ENCODE data around the gene TAGLN. TPM values are rescaled to one million over a fixed set of nuclear protein-coding genes. Genes with fewer than 3 reads are reported as not detected.

TAGLN gene
- polyA plus RNA-seq, 1 of the 3 experiments (the other 2 are of a cell fraction): 519 TPM

DNA sequence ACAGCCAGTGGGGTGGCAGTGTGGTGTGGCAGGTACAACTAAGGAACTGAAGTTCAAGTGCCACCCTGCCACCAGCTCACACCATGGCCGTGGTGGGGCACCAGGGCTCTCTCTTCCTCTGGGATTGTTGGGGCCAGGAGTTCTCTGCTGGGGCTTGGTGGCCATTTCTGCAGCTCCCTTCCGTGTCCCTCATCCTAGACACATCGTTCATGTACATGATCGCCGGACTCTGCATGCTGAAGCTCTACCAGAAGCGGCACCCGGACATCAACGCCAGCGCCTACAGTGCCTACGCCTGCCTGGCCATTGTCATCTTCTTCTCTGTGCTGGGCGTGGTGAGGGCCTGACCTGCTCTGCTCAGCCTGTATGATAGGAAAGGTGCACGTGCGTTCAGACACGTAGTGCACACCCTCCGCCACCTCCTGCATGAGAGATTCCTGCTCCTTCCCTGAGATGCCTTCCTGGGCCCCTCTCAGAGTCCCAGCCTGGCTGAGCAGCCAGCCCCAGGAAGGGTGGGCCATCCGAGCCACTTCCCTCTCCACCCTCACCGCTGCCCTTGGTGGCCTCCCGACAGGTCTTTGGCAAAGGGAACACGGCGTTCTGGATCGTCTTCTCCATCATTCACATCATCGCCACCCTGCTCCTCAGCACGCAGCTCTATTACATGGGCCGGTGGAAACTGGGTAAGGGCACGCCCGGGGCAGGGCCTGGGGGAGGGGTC lies 7.3 kb upstream of the TAGLN start (continued):
- TF ChIP-seq TEAD4 (IDR thresholded peaks at IDR 0.05; ENCODE audit: borderline replicate concordance, insufficient read depth) (no peak), ELF1 (IDR thresholded peaks at IDR 0.05) (no peak)

DNA sequence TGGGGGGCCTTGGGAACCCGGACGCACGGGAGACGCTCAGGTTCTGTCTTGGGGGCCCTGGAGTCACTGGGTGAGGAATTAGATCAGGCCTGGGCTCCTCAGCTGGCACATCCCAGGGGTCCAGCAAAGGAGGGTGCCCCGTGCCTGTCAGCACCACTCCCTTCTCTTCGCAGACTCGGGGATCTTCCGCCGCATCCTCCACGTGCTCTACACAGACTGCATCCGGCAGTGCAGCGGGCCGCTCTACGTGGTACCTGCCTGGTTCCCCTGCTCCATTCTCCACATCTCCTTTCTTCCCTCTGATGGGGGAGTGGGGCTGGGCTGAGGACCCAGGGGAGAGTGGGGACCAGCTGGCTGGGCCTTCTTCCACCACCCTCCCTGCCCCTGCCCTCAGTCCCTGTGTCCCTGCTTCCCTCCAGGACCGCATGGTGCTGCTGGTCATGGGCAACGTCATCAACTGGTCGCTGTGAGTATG lies 6.7 kb upstream of the TAGLN start:
- H3K36me3 ChIP-seq (replicated peaks in 1 of 2; ENCODE audit: control insufficient read depth in 1 of 2, insufficient read depth in 2 of 2, low read length in 1 of 2): peaks cover 0 to 17% of the 10 kb centered on the region in 2 experiments
- CTCF ChIA-PET: no interaction called here
- H2AFZ ChIP-seq (ENCODE audit: low read depth): no peak overlapping the region
- no peak overlapping the region for H3K4me3 ChIP-seq (ENCODE audit: low read depth in 2 of 2, low read length in 1 of 2)
- DNase-seq: peak; percentile 12
- no peaks in the 10 kb centered on the region for H3K27me3 ChIP-seq (ENCODE audit: insufficient read depth)
- H3K4me1 ChIP-seq (ENCODE audit: control insufficient read depth in 1 of 2, insufficient read depth in 2 of 2, low read depth in 1 of 2, low read length in 1 of 2): no peaks in the 10 kb centered on the region
- TF ChIP-seq, protein P1, sequence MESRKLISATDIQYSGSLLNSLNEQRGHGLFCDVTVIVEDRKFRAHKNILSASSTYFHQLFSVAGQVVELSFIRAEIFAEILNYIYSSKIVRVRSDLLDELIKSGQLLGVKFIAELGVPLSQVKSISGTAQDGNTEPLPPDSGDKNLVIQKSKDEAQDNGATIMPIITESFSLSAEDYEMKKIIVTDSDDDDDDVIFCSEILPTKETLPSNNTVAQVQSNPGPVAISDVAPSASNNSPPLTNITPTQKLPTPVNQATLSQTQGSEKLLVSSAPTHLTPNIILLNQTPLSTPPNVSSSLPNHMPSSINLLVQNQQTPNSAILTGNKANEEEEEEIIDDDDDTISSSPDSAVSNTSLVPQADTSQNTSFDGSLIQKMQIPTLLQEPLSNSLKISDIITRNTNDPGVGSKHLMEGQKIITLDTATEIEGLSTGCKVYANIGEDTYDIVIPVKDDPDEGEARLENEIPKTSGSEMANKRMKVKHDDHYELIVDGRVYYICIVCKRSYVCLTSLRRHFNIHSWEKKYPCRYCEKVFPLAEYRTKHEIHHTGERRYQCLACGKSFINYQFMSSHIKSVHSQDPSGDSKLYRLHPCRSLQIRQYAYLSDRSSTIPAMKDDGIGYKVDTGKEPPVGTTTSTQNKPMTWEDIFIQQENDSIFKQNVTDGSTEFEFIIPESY (IDR thresholded peaks at IDR 0.05; ENCODE audit: borderline replicate concordance, low read depth): no peak
- TF ChIP-seq JUND (IDR thresholded peaks at IDR 0.05): no peak
- TF ChIP-seq FOXJ3 (CRISPR knock-in tag; IDR thresholded peaks at IDR 0.05): no peak
- TF ChIP-seq ELF1 (IDR thresholded peaks at IDR 0.05): no peak
- TF ChIP-seq MXI1 (IDR thresholded peaks at IDR 0.05; ENCODE audit: low read depth, low read length): no peak
- TF ChIP-seq GABPA (IDR thresholded peaks at IDR 0.05; ENCODE audit: low read depth): no peak
- no peak for TF ChIP-seq TAF1 (IDR thresholded peaks at IDR 0.05; ENCODE audit: borderline replicate concordance, low read depth, low read length)
- no peak for TF ChIP-seq RFX5 (IDR thresholded peaks at IDR 0.05; ENCODE audit: low read length)
- TF ChIP-seq GATA2 (CRISPR knock-in tag; IDR thresholded peaks at IDR 0.05): no peak
- TF ChIP-seq, protein P2, sequence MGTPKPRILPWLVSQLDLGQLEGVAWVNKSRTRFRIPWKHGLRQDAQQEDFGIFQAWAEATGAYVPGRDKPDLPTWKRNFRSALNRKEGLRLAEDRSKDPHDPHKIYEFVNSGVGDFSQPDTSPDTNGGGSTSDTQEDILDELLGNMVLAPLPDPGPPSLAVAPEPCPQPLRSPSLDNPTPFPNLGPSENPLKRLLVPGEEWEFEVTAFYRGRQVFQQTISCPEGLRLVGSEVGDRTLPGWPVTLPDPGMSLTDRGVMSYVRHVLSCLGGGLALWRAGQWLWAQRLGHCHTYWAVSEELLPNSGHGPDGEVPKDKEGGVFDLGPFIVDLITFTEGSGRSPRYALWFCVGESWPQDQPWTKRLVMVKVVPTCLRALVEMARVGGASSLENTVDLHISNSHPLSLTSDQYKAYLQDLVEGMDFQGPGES (IDR thresholded peaks at IDR 0.05; ENCODE audit: low read depth, low read length): no peak
- TF ChIP-seq TCF12 (IDR thresholded peaks at IDR 0.05): no peak
- no peak for TF ChIP-seq NRF1 (IDR thresholded peaks at IDR 0.05; ENCODE audit: low read depth, low read length)
- TF ChIP-seq, protein P3, sequence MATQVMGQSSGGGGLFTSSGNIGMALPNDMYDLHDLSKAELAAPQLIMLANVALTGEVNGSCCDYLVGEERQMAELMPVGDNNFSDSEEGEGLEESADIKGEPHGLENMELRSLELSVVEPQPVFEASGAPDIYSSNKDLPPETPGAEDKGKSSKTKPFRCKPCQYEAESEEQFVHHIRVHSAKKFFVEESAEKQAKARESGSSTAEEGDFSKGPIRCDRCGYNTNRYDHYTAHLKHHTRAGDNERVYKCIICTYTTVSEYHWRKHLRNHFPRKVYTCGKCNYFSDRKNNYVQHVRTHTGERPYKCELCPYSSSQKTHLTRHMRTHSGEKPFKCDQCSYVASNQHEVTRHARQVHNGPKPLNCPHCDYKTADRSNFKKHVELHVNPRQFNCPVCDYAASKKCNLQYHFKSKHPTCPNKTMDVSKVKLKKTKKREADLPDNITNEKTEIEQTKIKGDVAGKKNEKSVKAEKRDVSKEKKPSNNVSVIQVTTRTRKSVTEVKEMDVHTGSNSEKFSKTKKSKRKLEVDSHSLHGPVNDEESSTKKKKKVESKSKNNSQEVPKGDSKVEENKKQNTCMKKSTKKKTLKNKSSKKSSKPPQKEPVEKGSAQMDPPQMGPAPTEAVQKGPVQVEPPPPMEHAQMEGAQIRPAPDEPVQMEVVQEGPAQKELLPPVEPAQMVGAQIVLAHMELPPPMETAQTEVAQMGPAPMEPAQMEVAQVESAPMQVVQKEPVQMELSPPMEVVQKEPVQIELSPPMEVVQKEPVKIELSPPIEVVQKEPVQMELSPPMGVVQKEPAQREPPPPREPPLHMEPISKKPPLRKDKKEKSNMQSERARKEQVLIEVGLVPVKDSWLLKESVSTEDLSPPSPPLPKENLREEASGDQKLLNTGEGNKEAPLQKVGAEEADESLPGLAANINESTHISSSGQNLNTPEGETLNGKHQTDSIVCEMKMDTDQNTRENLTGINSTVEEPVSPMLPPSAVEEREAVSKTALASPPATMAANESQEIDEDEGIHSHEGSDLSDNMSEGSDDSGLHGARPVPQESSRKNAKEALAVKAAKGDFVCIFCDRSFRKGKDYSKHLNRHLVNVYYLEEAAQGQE (IDR thresholded peaks at IDR 0.05; ENCODE audit: low read depth, low read length): no peak
- TF ChIP-seq RXRA (IDR thresholded peaks at IDR 0.05; ENCODE audit: borderline replicate concordance, low read depth): no peak
- no peak for TF ChIP-seq FOXM1 (IDR thresholded peaks at IDR 0.05; ENCODE audit: low read depth)
- no peak for TF ChIP-seq RCOR1 (IDR thresholded peaks at IDR 0.05; ENCODE audit: low read length)
- no peak for TF ChIP-seq MEF2A (IDR thresholded peaks at IDR 0.05; ENCODE audit: borderline replicate concordance, low read depth)
- TF ChIP-seq EZH2phosphoT487 (IDR thresholded peaks at IDR 0.05; ENCODE audit: borderline replicate concordance, low read depth): no peak
- no peak for TF ChIP-seq SMC3 (IDR thresholded peaks at IDR 0.05; ENCODE audit: low read depth, low read length)
- H3K9me3 ChIP-seq: no peaks in the 10 kb centered on the region
- no peak overlapping the region for H3K27ac ChIP-seq (ENCODE audit: low read depth in 2 of 2, low read length in 1 of 2)
- WGBS (ENCODE audit: low lambda C conversion rate): 96% methylated on average over 14 of the region's 17 CpGs
- H3K9me2 ChIP-seq: no peaks in the 10 kb centered on the region
- POLR2A ChIA-PET: no interaction called here
- H3K9ac ChIP-seq: no peak overlapping the region
- H3F3A ChIP-seq (replicated peaks; ENCODE audit: insufficient read depth): no peaks in the 10 kb centered on the region
- no peaks in the 10 kb centered on the region for H4K20me1 ChIP-seq (ENCODE audit: insufficient read depth)
- H3K79me2 ChIP-seq (ENCODE audit: insufficient read depth): peaks cover 1% of the 10 kb centered on the region; the same call in 1 of the 2 replicates
- no peak overlapping the region for H3K4me2 ChIP-seq
